HG02840 (cell line): ENCODE data around the gene HLA-DPB1.

Experiments
- ATAC-seq: cut with Tn5 transposase; IDR thresholded peaks from one replicate; pipeline ENCODE4 v1.9.1; 2021; ENCODE audit warnings: mild to moderate bottlenecking, moderate library complexity, moderate number of reproducible peaks; ENCODE audit not compliant: unreplicated experiment, low FRiP score

The HLA-DPB1 gene

GRCh38 chr6:33070909-33071308 lies 4.9 kb upstream of the HLA-DPB1 start:
- no peak for ATAC-seq

GRCh38 chr6:33071569-33071968 lies 4.2 kb upstream of the HLA-DPB1 start:
- no peak for ATAC-seq

- no peak for ATAC-seq
Observed at GRCh38 chr6:33072508-33073100, 3.2 kb upstream of the HLA-DPB1 start.

- peak; percentile 66 for ATAC-seq
Observed at GRCh38 chr6:33073431-33073871, 2.3 kb upstream of the HLA-DPB1 start, which contains the start of gene HLA-DPA1. TSS of gene HLA-DPA1 (minus strand) at chr6:33073649.

GRCh38 chr6:33075208-33075567 lies 602 bp upstream of the HLA-DPB1 start:
- ATAC-seq: peak; percentile 10

- ATAC-seq: no peak
Observed at GRCh38 chr6:33076406-33076934, 680 bp downstream of the HLA-DPB1 start.

- no peak for ATAC-seq
Observed at GRCh38 chr6:33077908-33078307, 2.1 kb downstream of the HLA-DPB1 start.

GRCh38 chr6:33078442-33078841 lies 2.7 kb downstream of the HLA-DPB1 start:
- ATAC-seq: no peak

- ATAC-seq: no peak
Observed at GRCh38 chr6:33078919-33079521, 3.2 kb downstream of the HLA-DPB1 start.

GRCh38 chr6:33079580-33079979 lies 3.8 kb downstream of the HLA-DPB1 start:
- ATAC-seq: no peak

- no peak for ATAC-seq
Observed at GRCh38 chr6:33080127-33081089, 4.6 kb downstream of the HLA-DPB1 start.

- ATAC-seq: no peak
Observed at GRCh38 chr6:33081098-33081824, 5.5 kb downstream of the HLA-DPB1 start.

GRCh38 chr6:33082702-33083101 lies 6.9 kb downstream of the HLA-DPB1 start:
- no peak for ATAC-seq

GRCh38 chr6:33085627-33086026 lies 9.8 kb downstream of the HLA-DPB1 start:
- ATAC-seq: no peak

GRCh38 chr6:33088258-33088930 lies 12.6 kb downstream of the HLA-DPB1 start:
- no peak for ATAC-seq

GRCh38 chr6:33088931-33089620 lies 13.3 kb downstream of the HLA-DPB1 start:
- ATAC-seq: no peak

GRCh38 chr6:33091957-33092356 lies 16.2 kb downstream of the HLA-DPB1 start:
- ATAC-seq: no peak

- ATAC-seq: no peak
Observed at GRCh38 chr6:33092385-33092784, 16.6 kb downstream of the HLA-DPB1 start.

- ATAC-seq: no peak
Observed at GRCh38 chr6:33093855-33094254, 18.1 kb downstream of the HLA-DPB1 start.
